Activated naive CD8-positive, alpha-beta T cell treated with anti-CD3 and anti-CD28 coated beads, Interleukin-2, amount 50 U/mL, for 16 hours (primary cell): Measurements from ENCODE around the gene ARID4B.
"Not testable (repeated sequence)": the region's sequence is repeated elsewhere in the genome, so short reads cannot be mapped to it uniquely, and the experiment has no call there.

Experiments used
- DNase-seq: peaks from one replicate; pipeline ENCODE4 v3.0.0-alpha.2; 2020; ENCODE audit warnings: low read depth, low spot score

ARID4B gene

GRCh38 chr1:235298758-235299157 is 29.2 kb downstream of the ARID4B start:
- DNase-seq = no peak

- no peak for DNase-seq
Measured at GRCh38 chr1:235297579-235297978, 30.4 kb downstream of the ARID4B start.

GRCh38 chr1:235296729-235297128 is 31.2 kb downstream of the ARID4B start:
- DNase-seq = no peak

GRCh38 chr1:235295902-235296350 is 32.1 kb downstream of the ARID4B start:
- DNase-seq = no peak

- DNase-seq = no peak
Measured at GRCh38 chr1:235293322-235293942, 34.5 kb downstream of the ARID4B start.

- DNase-seq = no peak
Measured at GRCh38 chr1:235292790-235293189, 35.2 kb downstream of the ARID4B start.

GRCh38 chr1:235291599-235292091 is 36.3 kb downstream of the ARID4B start:
- DNase-seq = no peak

- no peak for DNase-seq
Measured at GRCh38 chr1:235290740-235291502, 37.1 kb downstream of the ARID4B start.

GRCh38 chr1:235289859-235290739 is 37.9 kb downstream of the ARID4B start:
- no peak for DNase-seq

GRCh38 chr1:235287208-235287882 is 40.6 kb downstream of the ARID4B start:
- DNase-seq = no peak

- DNase-seq = no peak
Measured at GRCh38 chr1:235286667-235287066, 41.3 kb downstream of the ARID4B start.

GRCh38 chr1:235284231-235284769 is 43.7 kb downstream of the ARID4B start:
- DNase-seq = no peak

- not testable (repeated sequence) for DNase-seq
Measured at GRCh38 chr1:235283636-235284035, 44.3 kb downstream of the ARID4B start.

GRCh38 chr1:235280467-235280866 is 47.5 kb downstream of the ARID4B start:
- DNase-seq = no peak

GRCh38 chr1:235279694-235280093 is 48.3 kb downstream of the ARID4B start:
- no peak for DNase-seq

- no peak for DNase-seq
Measured at GRCh38 chr1:235278915-235279292, 49.1 kb downstream of the ARID4B start.

GRCh38 chr1:235278233-235278914 is 49.6 kb downstream of the ARID4B start:
- DNase-seq = no peak

GRCh38 chr1:235277709-235278108 is 50.3 kb downstream of the ARID4B start:
- DNase-seq = no peak

- DNase-seq = no peak
Measured at GRCh38 chr1:235275836-235276235, 52.1 kb downstream of the ARID4B start.

GRCh38 chr1:235275223-235275622 is 52.8 kb downstream of the ARID4B start:
- no peak for DNase-seq

GRCh38 chr1:235272851-235273250 is 55.1 kb downstream of the ARID4B start:
- no peak for DNase-seq
